Measurements from ENCODE around the gene UBTD1.
"Not testable (repeated sequence)": the region's sequence is repeated elsewhere in the genome, so short reads cannot be mapped to it uniquely, and the experiment has no call there.

UBTD1 gene

GRCh38 chr10:97463363-97464132 is 35.2 kb upstream of the UBTD1 start:
- TF ChIP-seq CTCF (IDR thresholded peaks at IDR 0.05) = peak; percentile 84 to 87
- peaks cover 85 to 100% (median 95%) of the 10 kb centered on the region in 3 donors for H3K36me3 ChIP-seq
- intact Hi-C loops (cut with DNase I; ENCODE audit: low total_unique reads) = loop anchor here (5.0 kb wide), 1 partner anchor 89 kb away; no protein-coding TSS in a partner anchor
- no peaks in the 10 kb centered on the region for H3K4me1 ChIP-seq
- H3K9me3 ChIP-seq = no peaks in the 10 kb centered on the region
- peak overlapping the region; percentile 3 to 34 for H3K27ac ChIP-seq
- no peak for DNase-seq
- no peak overlapping the region for H3K4me3 ChIP-seq
- H3K27me3 ChIP-seq = no peaks in the 10 kb centered on the region

GRCh38 chr10:97464226-97464625 is 34.5 kb upstream of the UBTD1 start:
- DNase-seq = no peak
- Histone ChIP-seq H3K4me3 (no peak overlapping the region), H3K27ac (peak overlapping the region; percentile 3 to 34), H3K4me1 (no peaks in the 10 kb centered on the region), H3K9me3 (no peaks in the 10 kb centered on the region), H3K27me3 (no peaks in the 10 kb centered on the region), H3K36me3 (peaks cover 85 to 100% (median 95%) of the 10 kb centered on the region in 3 donors)
- intact Hi-C loops (cut with DNase I; ENCODE audit: low total_unique reads) = loop anchor here (5.0 kb wide), 1 partner anchor 88 kb away; no protein-coding TSS in a partner anchor
- no peak for TF ChIP-seq CTCF (IDR thresholded peaks at IDR 0.05)

- no peaks in the 10 kb centered on the region for H3K9me3 ChIP-seq
- intact Hi-C loops (cut with DNase I; ENCODE audit: low total_unique reads) = no loop called here
- H3K27me3 ChIP-seq = no peaks in the 10 kb centered on the region
- H3K4me3 ChIP-seq = no peak overlapping the region
- no peak overlapping the region for H3K27ac ChIP-seq
- H3K4me1 ChIP-seq = no peaks in the 10 kb centered on the region
- no peak for TF ChIP-seq CTCF (IDR thresholded peaks at IDR 0.05)
- DNase-seq = no peak
- H3K36me3 ChIP-seq = peaks cover 84 to 100% (median 95%) of the 10 kb centered on the region in 3 donors
These were observed 32.7 kb upstream of the UBTD1 start for GRCh38 chr10:97465982-97466381.

GRCh38 chr10:97466755-97467154 is 32.0 kb upstream of the UBTD1 start:
- H3K36me3 ChIP-seq = peaks cover 76 to 100% (median 94%) of the 10 kb centered on the region in 3 donors

GRCh38 chr10:97468162-97468561 is 30.6 kb upstream of the UBTD1 start:
- intact Hi-C loops (cut with DNase I; ENCODE audit: low total_unique reads) = no loop called here
- Histone ChIP-seq H3K4me1 (no peaks in the 10 kb centered on the region), H3K36me3 (peaks cover 72 to 100% (median 93%) of the 10 kb centered on the region in 3 donors), H3K9me3 (no peaks in the 10 kb centered on the region), H3K27me3 (no peaks in the 10 kb centered on the region), H3K27ac (no peak overlapping the region), H3K4me3 (no peak overlapping the region)
- no peak for TF ChIP-seq CTCF (IDR thresholded peaks at IDR 0.05)
- no peak for DNase-seq

More at GRCh38 chr10:97466755-97467154, 32.0 kb upstream of the UBTD1 start:
- Histone ChIP-seq H3K4me3 (no peak overlapping the region), H3K27ac (no peak overlapping the region), H3K9me3 (no peaks in the 10 kb centered on the region), H3K27me3 (no peaks in the 10 kb centered on the region), H3K4me1 (no peaks in the 10 kb centered on the region)
- no peak for TF ChIP-seq CTCF (IDR thresholded peaks at IDR 0.05)
- intact Hi-C loops (cut with DNase I; ENCODE audit: low total_unique reads) = no loop called here
- DNase-seq = no peak

GRCh38 chr10:97468781-97469180 is 29.9 kb upstream of the UBTD1 start:
- DNase-seq; H3K27ac ChIP-seq; intact Hi-C loops (cut with DNase I; ENCODE audit: low total_unique reads); H3K9me3 ChIP-seq; H3K4me3 ChIP-seq; H3K27me3 ChIP-seq; H3K4me1 ChIP-seq: not testable (repeated sequence)
- peaks cover 75 to 100% (median 92%) of the 10 kb centered on the region in 3 donors for H3K36me3 ChIP-seq
